ENCODE measurements around the gene ZNF681. TPM values are rescaled to one million over a fixed set of nuclear protein-coding genes. Genes with fewer than 3 reads are reported as not detected.
"Not testable (repeated sequence)": the region's sequence is repeated elsewhere in the genome, so short reads cannot be mapped to it uniquely, and the experiment has no call there.

ZNF681 gene
- polyA plus RNA-seq, 4 donors, result 0.45 to 6.0 (median 0.66) TPM; not detected in 1

DNA sequence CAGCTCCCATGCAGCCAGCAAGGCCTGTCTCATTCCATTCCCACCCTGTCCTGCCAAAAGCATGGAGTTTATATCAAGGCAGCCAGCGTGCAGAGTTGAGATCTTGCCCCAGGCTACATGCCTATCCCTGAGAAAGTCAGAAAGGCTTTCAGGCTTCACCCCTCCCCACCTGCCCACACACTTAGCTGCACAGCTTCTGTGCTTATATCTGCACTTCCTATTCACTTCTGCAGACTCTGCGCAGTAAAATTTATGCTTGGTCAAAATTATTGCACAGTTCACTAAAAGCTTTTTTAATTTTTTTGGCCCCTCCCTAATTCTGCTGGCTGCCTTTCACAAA lies 59.2 kb downstream of the ZNF681 start:
- Histone ChIP-seq H3K27me3 (ENCODE audit: control insufficient read depth in 3 of 3, insufficient read depth in 3 of 3, low read length in 3 of 3) (no peaks in the 10 kb centered on the region), H3K4me3 (ENCODE audit: low read depth in 1 of 3, low read length in 3 of 3) (no peak overlapping the region), H3K4me1 (ENCODE audit: control insufficient read depth in 3 of 3, insufficient read depth in 2 of 3, low read depth in 1 of 3, low read length in 2 of 3) (no peaks in the 10 kb centered on the region), H3K36me3 (ENCODE audit: control insufficient read depth in 3 of 3, insufficient read depth in 2 of 3, low read depth in 1 of 3, low read length in 3 of 3) (no peaks in the 10 kb centered on the region), H3K27ac (ENCODE audit: low read depth in 1 of 3, low read length in 2 of 3) (no peak overlapping the region), H3K9me3 (ENCODE audit: control insufficient read depth in 2 of 2, insufficient read depth in 1 of 2, low read depth in 1 of 2, low read length in 1 of 2) (peaks cover 2 to 7% of the 10 kb centered on the region in 2 donors)
- FAIRE-seq (no peak), DNase-seq (no peak)
- WGBS, 3 donors, result 70 to 77% (median 72%) methylated on average over 2 of the region's 2 CpGs

- H3K9me3 ChIP-seq (ENCODE audit: control insufficient read depth in 2 of 2, insufficient read depth in 1 of 2, low read depth in 1 of 2, low read length in 1 of 2), result peaks cover 2 to 4% of the 10 kb centered on the region in 2 donors
- H3K4me1 ChIP-seq (ENCODE audit: control insufficient read depth in 3 of 3, insufficient read depth in 2 of 3, low read depth in 1 of 3, low read length in 2 of 3), result no peaks in the 10 kb centered on the region
- FAIRE-seq (no peak), DNase-seq (no peak)
- no peaks in the 10 kb centered on the region for H3K27me3 ChIP-seq (ENCODE audit: control insufficient read depth in 3 of 3, insufficient read depth in 3 of 3, low read length in 3 of 3)
- H3K27ac ChIP-seq (ENCODE audit: low read depth in 1 of 3, low read length in 2 of 3), result no peak overlapping the region
- 59 to 79% (median 68%) methylated on average over 6 of the region's 6 CpGs for WGBS, 3 donors
- H3K36me3 ChIP-seq (ENCODE audit: control insufficient read depth in 3 of 3, insufficient read depth in 2 of 3, low read depth in 1 of 3, low read length in 3 of 3), result no peaks in the 10 kb centered on the region
- H3K4me3 ChIP-seq (ENCODE audit: low read depth in 1 of 3, low read length in 3 of 3), result no peak overlapping the region
Measured at GRCh38 chr19:23698711-23699520, 59.8 kb downstream of the ZNF681 start.

DNA sequence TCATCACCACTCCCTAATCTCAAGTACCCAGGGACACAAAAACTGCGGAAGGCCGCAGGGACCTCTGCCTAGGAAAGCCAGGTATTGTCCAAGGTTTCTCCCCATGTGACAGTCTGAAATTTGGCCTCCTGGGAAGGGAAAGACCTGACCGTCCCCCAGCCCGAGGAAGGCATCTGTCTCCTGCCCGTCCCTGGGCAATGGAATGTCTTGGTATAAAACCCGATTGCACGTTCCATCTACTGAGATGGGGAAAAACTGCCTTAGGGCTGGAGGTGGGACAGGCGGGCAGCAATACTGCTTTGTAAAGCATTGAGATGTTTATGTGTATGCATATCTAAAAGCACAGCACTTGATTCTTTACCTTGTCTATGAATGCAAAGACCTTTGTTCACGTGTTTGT lies 65.8 kb downstream of the ZNF681 start:
- H3K27ac ChIP-seq (ENCODE audit: low read depth in 1 of 3, low read length in 2 of 3); H3K9me3 ChIP-seq (ENCODE audit: control insufficient read depth in 2 of 2, insufficient read depth in 1 of 2, low read depth in 1 of 2, low read length in 1 of 2); H3K36me3 ChIP-seq (ENCODE audit: control insufficient read depth in 3 of 3, insufficient read depth in 2 of 3, low read depth in 1 of 3, low read length in 3 of 3); H3K4me3 ChIP-seq (ENCODE audit: low read depth in 1 of 3, low read length in 3 of 3); H3K27me3 ChIP-seq (ENCODE audit: control insufficient read depth in 3 of 3, insufficient read depth in 3 of 3, low read length in 3 of 3); H3K4me1 ChIP-seq (ENCODE audit: control insufficient read depth in 3 of 3, insufficient read depth in 2 of 3, low read depth in 1 of 3, low read length in 2 of 3); DNase-seq; FAIRE-seq: not testable (repeated sequence)
- WGBS, 3 donors, result 73 to 81% (median 79%) methylated on average over 6 to 8 of the region's 9 CpGs

Other genes starting within 250 kb of the ZNF681 start
- gene ZNF675, start 71.7 kb downstream of the ZNF681 start, polyA plus RNA-seq, result 10 to 100 TPM in 1 of 4 donors, 1 to 10 TPM in 3; 1.9 to 14.6 (median 3.7) TPM
- gene ZNF726, start 156.0 kb upstream of the ZNF681 start, polyA plus RNA-seq, result 1 to 10 TPM in 2 of 4 donors, under 1 TPM in 1, not detected in 1; 0.42 to 5.6 (median 1.3) TPM